Kidney tubule cell (primary cell): ENCODE results near the gene PTPRD.
"Not testable (repeated sequence)": the region's sequence is repeated elsewhere in the genome, so short reads cannot be mapped to it uniquely, and the experiment has no call there.

Experiments
- DNase-seq: peaks from one replicate; pipeline ENCODE4 v3.0.0-alpha.2; 2018; ENCODE audit warnings: low spot score

Gene PTPRD

GRCh38 chr9:9963841-9964240 is 649.0 kb downstream of the PTPRD start:
- no peak for DNase-seq

- peak; percentile 10 for DNase-seq
Observed at GRCh38 chr9:9961934-9962333, 650.9 kb downstream of the PTPRD start.

GRCh38 chr9:9961487-9961886 is 651.3 kb downstream of the PTPRD start:
- no peak for DNase-seq

- no peak for DNase-seq
Observed at GRCh38 chr9:9951556-9952160, 661.1 kb downstream of the PTPRD start.

GRCh38 chr9:9950813-9951212 is 662.0 kb downstream of the PTPRD start:
- DNase-seq, result peak; percentile 27

- peak; percentile 57 for DNase-seq
Observed at GRCh38 chr9:9949978-9950377, 662.8 kb downstream of the PTPRD start.

GRCh38 chr9:9949368-9949767 is 663.4 kb downstream of the PTPRD start:
- DNase-seq, result peak; percentile 82

GRCh38 chr9:9945966-9946365 is 666.8 kb downstream of the PTPRD start:
- DNase-seq, result peak; percentile 36

GRCh38 chr9:9942764-9943424 is 669.9 kb downstream of the PTPRD start:
- DNase-seq, result peak; percentile 66

- DNase-seq, result no peak
Observed at GRCh38 chr9:9938432-9938831, 674.4 kb downstream of the PTPRD start.

GRCh38 chr9:9931464-9931863 is 681.3 kb downstream of the PTPRD start:
- not testable (repeated sequence) for DNase-seq

- no peak for DNase-seq
Observed at GRCh38 chr9:9924376-9924775, 688.4 kb downstream of the PTPRD start.

- no peak for DNase-seq
Observed at GRCh38 chr9:9921805-9922204, 691.0 kb downstream of the PTPRD start.

GRCh38 chr9:9920425-9921060 is 692.3 kb downstream of the PTPRD start:
- DNase-seq, result no peak

GRCh38 chr9:9919174-9919775 is 693.5 kb downstream of the PTPRD start:
- DNase-seq, result no peak

- no peak for DNase-seq
Observed at GRCh38 chr9:9917400-9917799, 695.4 kb downstream of the PTPRD start.

GRCh38 chr9:9914174-9914573 is 698.6 kb downstream of the PTPRD start:
- no peak for DNase-seq

- DNase-seq, result peak; percentile 69
Observed at GRCh38 chr9:9913276-9913832, 699.4 kb downstream of the PTPRD start.

GRCh38 chr9:9912459-9912858 is 700.3 kb downstream of the PTPRD start:
- no peak for DNase-seq

GRCh38 chr9:9905736-9906135 is 707.1 kb downstream of the PTPRD start:
- DNase-seq, result no peak

GRCh38 chr9:9904041-9904440 is 708.8 kb downstream of the PTPRD start:
- DNase-seq, result no peak

- DNase-seq, result no peak
Observed at GRCh38 chr9:9901624-9902023, 711.2 kb downstream of the PTPRD start.

GRCh38 chr9:9893837-9894236 is 719.0 kb downstream of the PTPRD start:
- peak; percentile 30 for DNase-seq
